GM12891 (cell line): ENCODE data around the gene ZFP82.

ENCODE experiments used
- DNase-seq: peaks from one replicate; pipeline ENCODE4 v3.0.0; 2011; ENCODE audit warnings: low spot score; ENCODE audit not compliant: insufficient read length
- FAIRE-seq: peaks from 2 replicates; lab custom pipeline; 2011; peaks lifted over from hg19 to GRCh38; lab: Jason Lieb, UNC
- PAX5 ChIP-seq: IDR thresholded peaks from 2 replicates; pipeline ENCODE4 v1.6.1; 2011; ENCODE audit warnings: low read length, moderate library complexity, mild to moderate bottlenecking; ENCODE audit not compliant: insufficient read depth, severe bottlenecking
- POLR2A ChIP-seq: IDR thresholded peaks from 2 replicates; pipeline ENCODE4 v1.6.1; 2011; ENCODE audit warnings: low read depth, low read length, control low read depth
- POLR2AphosphoS5 ChIP-seq: IDR thresholded peaks from 2 replicates; pipeline ENCODE4 v1.6.1; 2011; ENCODE audit warnings: low read depth, low read length, control low read depth
- POU2F2 ChIP-seq: IDR thresholded peaks from 2 replicates; pipeline ENCODE4 v1.6.1; 2011; ENCODE audit warnings: low read depth, mild to moderate bottlenecking, control low read depth, low read length, moderate library complexity
- SPI1 ChIP-seq: IDR thresholded peaks from 2 replicates; pipeline ENCODE4 v1.6.1; 2011; ENCODE audit warnings: low read depth, low read length, control low read depth
- TAF1 ChIP-seq: IDR thresholded peaks from 2 replicates; pipeline ENCODE4 v1.6.1; 2011; ENCODE audit warnings: low read depth, low read length, control low read depth

Gene ZFP82

GRCh38 chr19:36377541-36378178 lies 40.8 kb downstream of the ZFP82 start:
- TF ChIP-seq SPI1 (no peak), POU2F2 (no peak), POLR2AphosphoS5 (no peak), POLR2A (no peak), TAF1 (no peak), PAX5 (no peak)
- no peak for FAIRE-seq

GRCh38 chr19:36373638-36374156 lies 44.7 kb downstream of the ZFP82 start:
- no peak for FAIRE-seq
- TF ChIP-seq PAX5: no peak
- no peak for TF ChIP-seq POLR2AphosphoS5
- TF ChIP-seq SPI1: no peak
- no peak for TF ChIP-seq POU2F2
- no peak for TF ChIP-seq TAF1
- no peak for TF ChIP-seq POLR2A

More at GRCh38 chr19:36377541-36378178, 40.8 kb downstream of the ZFP82 start:
- DNase-seq: no peak

GRCh38 chr19:36371886-36372285 lies 46.6 kb downstream of the ZFP82 start:
- FAIRE-seq (no peak), DNase-seq (no peak)
- TF ChIP-seq POLR2AphosphoS5 (no peak), PAX5 (no peak), TAF1 (no peak), POLR2A (no peak), POU2F2 (no peak), SPI1 (no peak)

More at GRCh38 chr19:36373638-36374156, 44.7 kb downstream of the ZFP82 start:
- DNase-seq: no peak

- FAIRE-seq (no peak), DNase-seq (no peak)
- TF ChIP-seq POU2F2 (no peak), POLR2AphosphoS5 (no peak), PAX5 (no peak), SPI1 (no peak), TAF1 (no peak), POLR2A (no peak)
Observed at GRCh38 chr19:36363845-36364244, 54.6 kb downstream of the ZFP82 start.
